ENCODE results near the gene CTSD. TPM values are rescaled to one million over a fixed set of nuclear protein-coding genes. Genes with fewer than 3 reads are reported as not detected.

The CTSD gene
- total and polyA plus RNA-seq, 2 of the 8 experiments (the other 6 are each of a cell fraction or from before 2014, with no cell fraction given): 169 to 173 TPM

GRCh38 chr11:1714908-1715885, 48.5 kb downstream of the CTSD start (continued):
- TF ChIP-seq, protein P1, sequence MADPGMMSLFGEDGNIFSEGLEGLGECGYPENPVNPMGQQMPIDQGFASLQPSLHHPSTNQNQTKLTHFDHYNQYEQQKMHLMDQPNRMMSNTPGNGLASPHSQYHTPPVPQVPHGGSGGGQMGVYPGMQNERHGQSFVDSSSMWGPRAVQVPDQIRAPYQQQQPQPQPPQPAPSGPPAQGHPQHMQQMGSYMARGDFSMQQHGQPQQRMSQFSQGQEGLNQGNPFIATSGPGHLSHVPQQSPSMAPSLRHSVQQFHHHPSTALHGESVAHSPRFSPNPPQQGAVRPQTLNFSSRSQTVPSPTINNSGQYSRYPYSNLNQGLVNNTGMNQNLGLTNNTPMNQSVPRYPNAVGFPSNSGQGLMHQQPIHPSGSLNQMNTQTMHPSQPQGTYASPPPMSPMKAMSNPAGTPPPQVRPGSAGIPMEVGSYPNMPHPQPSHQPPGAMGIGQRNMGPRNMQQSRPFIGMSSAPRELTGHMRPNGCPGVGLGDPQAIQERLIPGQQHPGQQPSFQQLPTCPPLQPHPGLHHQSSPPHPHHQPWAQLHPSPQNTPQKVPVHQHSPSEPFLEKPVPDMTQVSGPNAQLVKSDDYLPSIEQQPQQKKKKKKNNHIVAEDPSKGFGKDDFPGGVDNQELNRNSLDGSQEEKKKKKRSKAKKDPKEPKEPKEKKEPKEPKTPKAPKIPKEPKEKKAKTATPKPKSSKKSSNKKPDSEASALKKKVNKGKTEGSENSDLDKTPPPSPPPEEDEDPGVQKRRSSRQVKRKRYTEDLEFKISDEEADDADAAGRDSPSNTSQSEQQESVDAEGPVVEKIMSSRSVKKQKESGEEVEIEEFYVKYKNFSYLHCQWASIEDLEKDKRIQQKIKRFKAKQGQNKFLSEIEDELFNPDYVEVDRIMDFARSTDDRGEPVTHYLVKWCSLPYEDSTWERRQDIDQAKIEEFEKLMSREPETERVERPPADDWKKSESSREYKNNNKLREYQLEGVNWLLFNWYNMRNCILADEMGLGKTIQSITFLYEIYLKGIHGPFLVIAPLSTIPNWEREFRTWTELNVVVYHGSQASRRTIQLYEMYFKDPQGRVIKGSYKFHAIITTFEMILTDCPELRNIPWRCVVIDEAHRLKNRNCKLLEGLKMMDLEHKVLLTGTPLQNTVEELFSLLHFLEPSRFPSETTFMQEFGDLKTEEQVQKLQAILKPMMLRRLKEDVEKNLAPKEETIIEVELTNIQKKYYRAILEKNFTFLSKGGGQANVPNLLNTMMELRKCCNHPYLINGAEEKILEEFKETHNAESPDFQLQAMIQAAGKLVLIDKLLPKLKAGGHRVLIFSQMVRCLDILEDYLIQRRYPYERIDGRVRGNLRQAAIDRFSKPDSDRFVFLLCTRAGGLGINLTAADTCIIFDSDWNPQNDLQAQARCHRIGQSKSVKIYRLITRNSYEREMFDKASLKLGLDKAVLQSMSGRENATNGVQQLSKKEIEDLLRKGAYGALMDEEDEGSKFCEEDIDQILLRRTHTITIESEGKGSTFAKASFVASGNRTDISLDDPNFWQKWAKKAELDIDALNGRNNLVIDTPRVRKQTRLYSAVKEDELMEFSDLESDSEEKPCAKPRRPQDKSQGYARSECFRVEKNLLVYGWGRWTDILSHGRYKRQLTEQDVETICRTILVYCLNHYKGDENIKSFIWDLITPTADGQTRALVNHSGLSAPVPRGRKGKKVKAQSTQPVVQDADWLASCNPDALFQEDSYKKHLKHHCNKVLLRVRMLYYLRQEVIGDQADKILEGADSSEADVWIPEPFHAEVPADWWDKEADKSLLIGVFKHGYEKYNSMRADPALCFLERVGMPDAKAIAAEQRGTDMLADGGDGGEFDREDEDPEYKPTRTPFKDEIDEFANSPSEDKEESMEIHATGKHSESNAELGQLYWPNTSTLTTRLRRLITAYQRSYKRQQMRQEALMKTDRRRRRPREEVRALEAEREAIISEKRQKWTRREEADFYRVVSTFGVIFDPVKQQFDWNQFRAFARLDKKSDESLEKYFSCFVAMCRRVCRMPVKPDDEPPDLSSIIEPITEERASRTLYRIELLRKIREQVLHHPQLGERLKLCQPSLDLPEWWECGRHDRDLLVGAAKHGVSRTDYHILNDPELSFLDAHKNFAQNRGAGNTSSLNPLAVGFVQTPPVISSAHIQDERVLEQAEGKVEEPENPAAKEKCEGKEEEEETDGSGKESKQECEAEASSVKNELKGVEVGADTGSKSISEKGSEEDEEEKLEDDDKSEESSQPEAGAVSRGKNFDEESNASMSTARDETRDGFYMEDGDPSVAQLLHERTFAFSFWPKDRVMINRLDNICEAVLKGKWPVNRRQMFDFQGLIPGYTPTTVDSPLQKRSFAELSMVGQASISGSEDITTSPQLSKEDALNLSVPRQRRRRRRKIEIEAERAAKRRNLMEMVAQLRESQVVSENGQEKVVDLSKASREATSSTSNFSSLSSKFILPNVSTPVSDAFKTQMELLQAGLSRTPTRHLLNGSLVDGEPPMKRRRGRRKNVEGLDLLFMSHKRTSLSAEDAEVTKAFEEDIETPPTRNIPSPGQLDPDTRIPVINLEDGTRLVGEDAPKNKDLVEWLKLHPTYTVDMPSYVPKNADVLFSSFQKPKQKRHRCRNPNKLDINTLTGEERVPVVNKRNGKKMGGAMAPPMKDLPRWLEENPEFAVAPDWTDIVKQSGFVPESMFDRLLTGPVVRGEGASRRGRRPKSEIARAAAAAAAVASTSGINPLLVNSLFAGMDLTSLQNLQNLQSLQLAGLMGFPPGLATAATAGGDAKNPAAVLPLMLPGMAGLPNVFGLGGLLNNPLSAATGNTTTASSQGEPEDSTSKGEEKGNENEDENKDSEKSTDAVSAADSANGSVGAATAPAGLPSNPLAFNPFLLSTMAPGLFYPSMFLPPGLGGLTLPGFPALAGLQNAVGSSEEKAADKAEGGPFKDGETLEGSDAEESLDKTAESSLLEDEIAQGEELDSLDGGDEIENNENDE (IDR thresholded peaks at IDR 0.05; ENCODE audit: insufficient replicate concordance, low read length): no peak
- TF ChIP-seq ATF2 (IDR thresholded peaks at IDR 0.05; ENCODE audit: low read length) (no peak), EP300 (IDR thresholded peaks at IDR 0.05; ENCODE audit: borderline replicate concordance in 1 of 2, low read depth in 2 of 2, low read length in 2 of 2) (no peak), SIX5 (IDR thresholded peaks at IDR 0.05; ENCODE audit: low read depth, low read length) (no peak), CBX5 (IDR thresholded peaks at IDR 0.05; ENCODE audit: low read depth, low read length) (no peak), GTF2F1 (IDR thresholded peaks at IDR 0.05; ENCODE audit: borderline replicate concordance, low read depth, low read length) (no peak), RBBP5 (IDR thresholded peaks at IDR 0.05; ENCODE audit: borderline replicate concordance, low read depth, low read length) (no peak)
